Tibial nerve (tissue), 4 donors: ENCODE data around the gene AMOTL1.

Source experiments
- CTCF ChIP-seq, 5 experiments: fragments of 200-600 bp in 3 of 5; fragments of 450-650 bp in 2 of 5; sonication (generic) in 3 of 5; IDR thresholded peaks; one replicate each; pipeline ENCODE4 v1.5.1; 2016 to 2019; ENCODE audit warnings: antibody characterized with exemption in 5 of 5, mild to moderate bottlenecking in 3 of 5, moderate library complexity in 2 of 5
- EP300 ChIP-seq, 2 donors: sonication (generic); formaldehyde crosslinking; IDR thresholded peaks; one replicate each; pipeline ENCODE4 v1.6.1; 2017; ENCODE audit warnings: antibody characterized with exemption in 2 of 2, mild to moderate bottlenecking in 1 of 2
- POLR2A ChIP-seq, 2 donors: fragments of 450-650 bp; IDR thresholded peaks; one replicate each; pipeline ENCODE4 v1.6.1; 2017; ENCODE audit warnings: antibody characterized with exemption in 2 of 2, mild to moderate bottlenecking in 2 of 2, moderate library complexity in 2 of 2

- TF ChIP-seq EP300 (IDR thresholded peaks at IDR 0.05) (no peak), CTCF (IDR thresholded peaks at IDR 0.05) (no peak), POLR2A (IDR thresholded peaks at IDR 0.05) (no peak)
These were observed 8.5 kb downstream of the AMOTL1 start for GRCh38 chr11:94776351-94777321.
